Stimulated activated CD8-positive, alpha-beta memory T cell treated with anti-CD3 and anti-CD28 coated beads, Interleukin-12 subunit alpha, Interleukin-12 subunit beta, amount 100 ng/mL, for 24 hours (primary cell): ENCODE data around the gene WDR18.

ENCODE experiments used
- DNase-seq: peaks from one replicate; pipeline ENCODE4 v3.0.0-alpha.2; 2020; ENCODE audit errors: extremely low read depth

WDR18 gene

DNA sequence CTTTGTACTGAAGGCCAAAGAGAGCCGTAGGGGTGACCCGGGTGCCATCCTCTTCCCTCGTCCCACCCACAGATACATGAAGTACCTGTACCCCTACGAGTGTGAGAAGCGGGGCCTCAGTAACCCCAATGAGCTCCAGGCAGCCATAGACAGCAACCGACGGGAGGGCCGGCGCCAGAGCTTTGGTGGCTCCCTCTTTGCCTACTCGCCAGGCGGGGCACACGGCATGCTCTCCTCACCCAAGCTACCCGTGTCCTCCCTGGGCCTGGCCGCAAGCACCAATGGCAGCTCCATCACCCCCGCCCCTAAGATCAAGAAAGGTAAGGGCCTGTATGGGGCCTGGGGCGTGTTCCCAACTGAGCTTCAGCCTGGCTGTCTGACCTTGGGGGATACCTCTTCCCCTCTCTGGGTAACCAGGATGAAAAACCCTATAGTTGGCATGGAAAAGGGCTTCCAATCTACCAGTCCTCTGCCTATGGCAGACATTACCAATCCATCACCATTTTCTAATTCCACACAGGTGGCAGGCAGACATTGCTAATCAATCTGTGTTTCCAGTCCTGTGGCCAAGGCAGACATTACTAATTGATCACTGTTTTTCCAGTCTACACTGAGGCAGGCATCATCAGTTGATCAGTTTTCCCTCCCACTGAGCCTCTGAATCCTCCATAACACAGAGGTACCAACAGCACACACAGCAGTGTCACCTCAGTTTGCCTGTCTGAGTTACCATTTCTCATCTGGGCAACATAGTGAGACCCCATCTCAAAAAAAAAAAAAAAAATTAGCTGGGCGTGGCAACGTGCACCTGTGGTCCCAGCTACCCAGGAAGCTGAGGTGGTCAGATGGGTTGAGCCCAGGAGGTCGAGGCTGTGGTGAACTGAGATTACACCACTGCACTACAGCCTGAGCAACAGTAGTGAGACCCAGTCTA lies 19.1 kb upstream of the WDR18 start:
- DNase-seq, result no peak

DNA sequence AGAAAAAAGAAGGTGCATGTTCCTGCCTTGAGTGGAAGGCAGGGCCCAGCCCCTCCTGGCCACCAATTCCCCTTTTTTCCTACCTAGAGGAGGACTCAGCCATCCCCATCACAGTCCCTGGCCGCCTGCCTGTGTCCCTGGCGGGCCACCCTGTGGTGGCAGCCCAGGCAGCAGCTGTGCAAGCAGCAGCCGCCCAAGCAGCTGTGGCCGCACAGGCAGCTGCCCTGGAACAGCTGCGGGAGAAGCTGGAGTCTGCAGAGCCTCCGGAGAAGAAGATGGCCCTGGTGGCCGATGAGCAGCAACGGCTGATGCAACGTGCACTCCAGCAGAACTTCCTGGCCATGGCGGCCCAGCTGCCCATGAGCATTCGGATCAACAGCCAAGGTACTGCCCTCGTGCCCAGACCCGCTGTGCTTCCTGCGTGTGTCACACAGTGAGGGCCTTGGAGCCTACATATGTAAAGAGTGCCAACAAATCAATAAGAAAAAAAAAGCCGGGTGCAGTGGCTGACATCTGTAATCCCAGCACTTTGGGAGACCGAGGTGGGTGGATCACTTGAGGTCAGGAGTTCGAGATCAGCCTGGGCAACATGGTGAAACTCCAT lies 17.6 kb upstream of the WDR18 start:
- DNase-seq, result no peak

DNA sequence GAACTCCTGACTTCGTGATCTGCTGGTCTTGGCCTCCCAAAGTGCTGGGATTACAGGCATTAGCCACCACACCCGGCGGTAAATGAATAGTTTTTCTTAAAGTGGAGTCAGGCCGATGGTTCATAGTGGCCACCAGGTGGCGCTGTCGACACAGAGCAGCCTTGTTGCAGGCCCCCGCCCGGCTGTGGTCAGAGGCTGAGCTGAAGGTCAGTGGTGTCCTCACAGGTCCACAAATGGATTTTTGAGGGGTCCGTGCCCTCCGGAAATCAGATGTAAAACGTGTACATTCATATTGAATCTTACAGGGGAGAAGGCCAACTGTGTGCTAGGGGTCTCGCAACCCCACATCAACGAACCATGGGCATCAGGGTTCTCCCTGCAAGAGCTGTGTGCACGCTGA lies 13.4 kb upstream of the WDR18 start:
- no peak for DNase-seq

DNA sequence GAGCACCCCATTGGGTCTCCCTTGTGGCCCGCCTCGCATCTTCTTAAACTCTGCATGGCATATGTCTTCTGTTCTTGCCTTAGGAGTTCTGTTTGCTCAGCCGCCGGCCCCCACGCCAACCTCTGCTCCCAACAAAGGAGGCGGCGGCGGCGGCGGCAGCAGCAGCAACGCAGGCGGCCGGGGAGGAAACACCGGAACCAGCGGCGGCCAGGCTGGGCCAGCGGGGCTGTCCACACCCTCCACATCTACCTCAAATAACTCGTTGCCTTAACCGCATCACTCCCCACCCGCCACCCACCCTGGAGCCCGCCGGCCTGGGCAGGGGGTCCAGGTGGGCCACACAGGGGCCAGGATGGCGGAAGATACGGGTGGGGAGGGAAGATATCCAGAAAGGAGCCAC lies 12.3 kb upstream of the WDR18 start:
- DNase-seq, result no peak

DNA sequence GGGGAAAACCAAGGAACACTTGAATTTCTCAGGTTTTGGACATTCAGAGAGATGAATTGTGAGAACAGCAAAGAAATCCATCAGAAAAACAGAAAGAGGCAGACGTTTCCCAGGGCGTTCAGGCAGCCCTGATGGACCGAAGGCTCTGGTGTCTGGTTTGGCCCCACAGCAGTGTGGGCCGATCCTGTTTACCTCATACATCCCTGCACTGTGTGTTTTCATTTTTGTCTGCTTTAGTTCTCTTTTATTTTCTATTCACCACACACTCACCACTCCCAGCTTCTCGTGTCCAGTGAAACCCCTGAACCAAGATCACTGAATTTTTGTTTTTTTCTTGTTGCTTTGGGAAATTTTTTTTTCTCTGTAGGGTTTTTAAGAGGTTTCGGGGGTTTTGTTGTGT lies 11.9 kb upstream of the WDR18 start:
- no peak for DNase-seq

DNA sequence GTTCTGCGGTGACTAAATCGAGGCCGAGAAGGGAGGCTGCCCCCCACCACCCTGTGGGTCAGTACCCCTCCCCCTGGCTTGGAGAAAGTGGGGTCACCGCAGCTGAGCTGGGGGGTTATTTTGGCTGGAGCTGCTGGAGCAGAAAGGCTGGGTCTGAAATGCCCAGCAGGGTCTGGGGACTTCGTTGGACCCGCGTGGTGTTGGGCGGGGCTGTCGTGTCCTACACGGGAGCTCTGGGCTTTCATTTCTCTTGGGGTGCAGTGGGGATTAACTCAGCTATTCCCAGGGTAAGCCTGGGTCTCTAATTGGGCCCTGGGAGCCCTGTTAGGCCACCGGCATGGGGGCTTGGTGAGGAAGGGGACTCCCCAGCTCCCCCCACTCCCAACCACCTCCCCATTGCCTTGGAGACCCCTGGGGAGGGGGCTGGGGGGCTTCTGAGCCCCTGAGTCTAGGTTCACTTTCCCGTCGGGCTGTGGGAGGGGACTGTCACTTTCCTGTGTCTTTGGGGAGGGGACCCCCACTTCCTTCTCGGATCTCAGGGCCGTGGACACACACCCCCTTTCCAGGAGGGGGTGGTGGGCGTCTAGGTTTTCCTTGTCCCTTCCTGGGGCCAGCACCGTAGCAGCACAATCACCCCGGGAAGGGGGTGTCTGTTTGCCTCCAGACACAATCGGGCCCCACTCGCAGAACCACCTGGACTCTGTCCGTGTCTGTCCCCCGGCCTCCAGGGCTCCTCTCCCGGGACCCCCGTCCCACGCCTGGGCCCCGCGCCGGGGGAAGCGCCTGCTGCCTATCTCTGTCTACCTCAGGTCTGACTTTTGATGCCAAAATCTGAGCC lies 10.2 kb upstream of the WDR18 start:
- no peak for DNase-seq

DNA sequence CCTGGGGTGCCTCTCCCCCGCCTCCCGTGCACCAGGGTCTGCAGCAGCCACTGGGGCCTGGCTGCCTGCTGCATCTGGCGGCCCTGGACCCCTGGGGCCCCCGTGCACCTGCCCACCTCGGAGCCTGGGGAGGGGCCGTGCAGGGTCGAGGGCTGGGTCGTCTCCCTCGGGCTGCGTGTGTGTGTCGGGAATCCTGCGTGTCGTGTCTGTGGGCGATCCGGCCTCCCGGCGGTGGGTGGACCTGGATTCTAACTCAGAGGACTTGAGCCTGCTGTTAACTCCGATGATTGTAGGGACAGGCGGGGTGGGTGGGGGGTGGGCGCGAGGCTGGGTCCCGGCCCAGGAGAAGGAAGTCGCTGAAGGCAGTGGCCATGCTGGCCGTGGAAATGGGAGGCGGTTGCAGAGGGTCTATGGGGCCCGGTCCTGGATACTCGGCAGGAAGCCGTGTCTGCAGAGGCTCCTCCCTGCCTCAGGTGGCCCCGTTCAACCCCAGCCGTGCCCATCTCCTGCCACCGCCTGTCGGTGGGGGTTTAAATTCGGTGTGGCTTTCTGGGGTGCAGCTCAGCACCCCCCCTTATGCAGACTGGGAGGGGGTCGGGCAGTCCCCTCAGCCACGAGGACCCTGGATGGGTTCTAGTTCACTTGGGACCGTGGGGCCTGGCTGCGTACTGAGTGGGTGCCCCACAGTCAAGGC lies 9.4 kb upstream of the WDR18 start:
- no peak for DNase-seq

DNA sequence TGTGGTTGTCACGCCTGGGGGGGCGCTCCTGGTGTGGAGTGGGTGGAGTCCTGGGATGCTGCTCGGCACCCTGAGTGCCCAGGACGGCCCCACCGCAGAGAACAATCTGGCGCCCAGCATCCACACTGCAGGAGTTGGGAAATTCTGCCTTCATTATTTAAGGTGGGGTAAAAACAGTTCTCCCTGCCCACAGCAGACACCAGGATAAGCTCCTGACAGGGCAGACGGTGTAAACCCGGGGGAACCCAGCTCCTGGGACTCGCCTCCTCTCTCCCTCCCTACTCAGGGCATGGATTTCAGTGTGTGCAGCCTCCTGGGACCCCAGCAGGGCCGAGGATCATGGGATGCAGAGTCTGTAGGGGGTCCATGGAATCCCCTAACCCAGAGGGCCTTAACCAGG lies 7.7 kb upstream of the WDR18 start:
- DNase-seq, result no peak

DNA sequence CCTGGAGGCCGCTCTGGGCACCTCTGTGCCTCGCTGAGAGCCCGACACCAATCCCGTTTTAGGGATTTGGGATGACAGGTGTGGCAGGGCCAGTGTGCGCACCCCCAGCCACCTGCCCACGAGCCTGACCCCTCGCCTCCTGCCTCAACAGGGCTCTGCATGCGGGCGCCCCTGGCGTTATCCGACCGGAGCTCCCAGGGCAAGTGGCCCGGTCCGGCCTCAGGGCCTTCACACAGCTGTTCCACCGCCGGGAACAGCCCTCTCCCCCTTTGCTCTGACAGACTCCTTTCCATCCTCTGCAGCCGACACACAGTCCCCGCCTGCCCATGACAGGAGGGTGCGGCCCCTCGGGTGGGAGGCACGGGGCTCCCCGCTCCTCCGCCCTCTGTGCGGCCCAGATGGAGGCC lies 7.1 kb upstream of the WDR18 start:
- DNase-seq, result no peak

DNA sequence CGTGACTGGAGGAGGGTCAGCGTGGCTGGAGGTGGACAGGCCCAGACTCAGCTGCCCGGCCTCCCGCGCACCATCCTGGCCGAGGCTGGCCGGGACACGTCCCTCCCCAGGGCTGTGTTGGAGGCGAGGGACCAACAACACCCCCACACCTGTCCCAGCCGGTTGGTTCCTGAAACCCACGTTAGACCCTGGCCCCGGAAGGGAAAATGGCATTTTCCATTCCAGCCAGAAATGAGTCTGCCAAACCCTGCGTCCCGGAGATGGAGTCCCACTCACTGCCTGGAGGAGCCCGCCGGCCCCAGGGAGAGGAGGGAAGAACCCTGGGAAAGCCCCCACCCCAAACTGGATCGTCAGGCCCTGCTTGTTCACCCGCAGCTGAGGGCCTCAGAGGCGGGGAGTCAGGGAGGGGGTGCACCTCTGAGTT lies 4.8 kb upstream of the WDR18 start:
- no peak for DNase-seq

DNA sequence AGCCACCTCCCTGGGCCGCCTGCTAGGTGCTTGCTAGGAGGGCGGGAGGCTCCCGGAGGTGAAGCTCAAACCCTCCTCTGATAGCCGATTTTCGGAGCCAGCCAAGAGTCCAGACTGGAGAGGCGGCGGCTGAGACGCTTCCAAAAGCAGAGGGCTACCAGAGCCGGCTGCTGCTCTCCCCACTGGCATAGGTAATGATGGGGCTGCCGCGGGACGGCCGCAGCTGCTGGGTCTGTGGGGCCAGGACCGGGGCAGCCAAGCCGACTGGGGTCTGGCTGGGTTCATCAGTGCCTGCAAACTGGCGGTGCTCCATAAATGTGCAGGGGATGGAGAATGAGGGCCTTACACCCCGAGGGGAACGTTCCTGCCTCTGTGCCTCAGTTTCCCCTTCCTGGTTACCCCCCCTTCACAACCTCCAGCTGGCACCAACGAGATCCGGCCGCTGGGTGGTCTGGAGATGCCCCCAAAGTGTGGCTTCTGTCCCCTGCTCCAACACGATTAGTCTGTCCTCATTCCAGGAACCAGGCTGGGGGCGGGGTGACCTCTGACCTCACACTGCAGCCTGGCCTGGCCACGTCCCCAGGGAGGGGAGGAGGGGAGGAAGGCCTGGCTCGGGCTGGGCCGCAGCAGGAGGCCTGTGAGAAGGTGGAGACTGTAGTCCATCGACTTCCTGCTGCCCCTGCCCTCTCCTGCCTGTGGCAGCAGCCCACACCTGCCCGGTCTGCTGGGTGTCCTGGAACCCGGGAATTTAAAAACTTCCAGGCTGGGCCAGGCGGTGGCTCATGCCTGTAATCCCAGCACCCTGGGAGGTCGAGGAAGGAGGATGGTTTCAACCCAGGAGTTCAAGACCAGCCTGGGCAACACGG lies 3.8 kb upstream of the WDR18 start:
- DNase-seq, result no peak

DNA sequence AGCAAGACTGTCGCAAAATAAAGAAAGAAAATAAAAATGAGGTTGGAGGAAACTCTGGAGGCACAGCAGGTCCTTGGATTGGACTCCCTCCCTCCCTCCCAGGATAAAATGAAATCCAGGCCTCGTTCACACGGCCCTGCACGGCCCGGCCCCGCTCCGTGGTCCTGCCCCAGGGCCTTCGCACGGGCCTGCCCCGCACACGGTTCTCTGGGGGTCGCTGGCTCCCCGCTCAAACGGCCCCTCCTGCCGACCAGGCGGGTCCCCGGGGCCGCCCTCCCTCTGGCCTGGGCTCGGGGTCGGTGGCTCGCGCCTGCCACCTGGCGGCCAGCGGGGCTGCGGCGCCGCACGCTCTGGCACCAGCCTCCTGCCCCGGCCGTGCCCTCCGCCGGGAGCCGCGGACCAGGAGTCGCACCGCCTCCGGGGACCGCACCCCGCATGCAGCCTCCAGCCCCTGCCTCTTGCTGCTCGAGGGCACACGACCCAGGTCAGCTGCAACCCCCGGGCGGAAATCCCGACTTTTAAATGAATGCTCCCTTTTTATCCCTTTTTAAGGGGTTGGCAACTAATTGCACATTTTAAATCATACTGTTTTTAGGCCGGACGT lies 1.5 kb upstream of the WDR18 start:
- DNase-seq, result peak; percentile 47

DNA sequence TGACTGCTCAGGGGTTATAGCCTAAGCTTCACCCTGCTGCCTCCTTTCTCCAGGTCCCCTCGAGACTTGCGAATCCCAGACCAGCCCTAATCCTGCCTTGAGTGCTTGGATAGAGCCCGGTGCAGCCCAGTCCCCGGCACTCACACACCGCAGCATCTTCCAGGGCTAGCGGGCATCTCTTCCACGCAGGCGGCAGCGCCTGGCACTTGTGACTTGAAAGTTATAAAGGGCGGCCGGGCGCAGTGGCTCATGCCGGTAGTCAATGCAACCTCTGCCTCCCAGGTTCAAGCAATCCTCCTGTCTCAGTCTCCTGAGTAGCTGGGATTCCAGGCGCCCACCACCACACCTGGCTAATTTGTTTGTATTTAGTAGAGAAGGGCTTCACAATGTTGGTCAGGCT lies 1.9 kb downstream of the WDR18 start:
- DNase-seq, result no peak

DNA sequence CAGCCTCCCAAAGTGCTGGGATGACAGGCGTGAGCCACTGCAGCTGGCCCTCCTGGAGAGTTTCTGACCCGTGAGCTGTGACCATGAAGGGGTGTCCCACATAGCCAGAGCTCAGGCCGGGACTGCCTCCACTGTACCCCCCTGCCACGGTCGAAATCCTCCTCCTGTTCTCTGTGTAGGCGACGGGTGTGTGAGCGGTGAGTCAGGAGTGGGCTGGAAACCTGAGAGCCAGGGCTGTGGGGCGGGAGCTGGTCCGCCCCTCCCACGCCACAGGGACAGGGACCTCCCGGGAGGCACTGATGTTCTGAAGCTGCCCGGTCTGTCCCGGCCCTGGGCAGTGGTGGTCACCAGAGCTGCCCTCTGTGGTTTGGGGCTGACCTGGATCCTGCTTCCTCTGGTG lies 3.9 kb downstream of the WDR18 start:
- no peak for DNase-seq

DNA sequence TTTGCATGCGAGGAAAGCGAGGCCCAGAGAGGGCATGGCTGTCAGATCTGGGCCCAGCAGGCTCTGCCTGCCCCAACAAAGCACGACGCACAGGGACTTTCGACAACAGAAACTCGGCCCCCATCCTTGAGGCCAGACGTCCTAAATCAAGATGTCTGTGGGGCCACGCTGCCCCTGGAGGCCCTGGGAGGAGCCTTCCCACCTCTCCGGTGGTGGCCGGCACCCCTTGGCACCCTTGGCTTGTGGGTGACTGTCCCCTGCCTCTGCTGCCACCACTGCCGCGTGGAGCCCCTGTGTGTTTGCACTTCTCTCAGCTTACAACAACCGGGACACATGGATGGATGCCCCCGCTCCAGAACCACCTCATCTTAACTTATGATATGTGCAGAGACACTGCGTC lies 4.4 kb downstream of the WDR18 start:
- no peak for DNase-seq

DNA sequence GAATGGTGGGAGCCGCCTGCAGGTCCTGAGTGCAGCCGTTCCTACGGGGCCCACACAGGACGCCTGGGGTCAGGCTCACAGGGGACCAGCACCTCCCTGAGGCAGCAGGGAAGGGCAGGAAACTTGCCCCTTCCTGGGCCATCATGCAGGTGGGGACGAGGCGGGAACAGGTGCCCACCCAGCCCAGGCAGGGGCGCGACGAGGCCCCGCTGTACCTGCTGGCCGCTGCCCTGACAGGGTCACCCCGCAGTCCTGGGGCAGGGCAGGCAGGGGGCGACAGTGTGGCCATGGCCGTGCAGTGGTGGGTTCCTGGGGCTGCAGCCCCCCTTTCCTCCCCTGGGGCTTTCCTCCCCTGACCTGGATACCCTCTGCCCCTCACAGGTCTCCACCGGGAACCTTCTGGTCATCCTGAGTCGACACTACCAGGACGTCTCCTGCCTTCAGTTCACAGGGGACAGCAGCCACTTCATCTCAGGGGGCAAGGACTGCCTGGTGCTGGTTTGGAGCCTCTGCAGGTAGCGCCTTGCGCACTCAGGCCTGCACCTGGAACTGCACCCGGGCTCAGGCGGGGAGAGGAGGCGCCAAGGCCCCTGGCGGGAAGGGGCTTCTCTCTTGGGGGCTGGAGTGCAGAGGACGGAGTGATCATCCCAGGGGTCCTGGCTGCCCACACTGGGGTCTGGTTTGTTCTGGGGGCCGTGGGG lies 5.4 kb downstream of the WDR18 start:
- DNase-seq, result no peak

DNA sequence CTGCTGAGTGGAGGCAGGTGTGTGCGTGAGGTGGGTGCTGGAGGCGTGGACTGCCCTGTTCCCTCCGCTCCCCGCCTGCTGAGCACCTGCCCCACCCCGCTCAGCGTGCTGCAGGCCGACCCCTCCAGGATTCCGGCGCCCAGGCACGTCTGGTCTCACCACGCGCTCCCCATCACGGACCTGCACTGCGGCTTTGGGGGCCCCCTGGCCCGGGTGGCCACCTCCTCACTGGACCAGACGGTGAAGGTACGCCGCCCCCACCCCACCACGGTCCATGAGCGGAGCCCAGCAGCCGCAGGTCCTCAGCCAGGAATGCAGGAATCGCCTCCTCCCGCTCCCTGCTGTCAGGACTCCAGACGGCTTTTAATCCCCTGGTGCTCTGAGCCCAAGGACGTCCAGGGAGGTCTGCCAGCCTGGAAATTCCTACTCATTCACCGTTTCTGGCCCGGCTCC lies 6.0 kb downstream of the WDR18 start:
- no peak for DNase-seq

DNA sequence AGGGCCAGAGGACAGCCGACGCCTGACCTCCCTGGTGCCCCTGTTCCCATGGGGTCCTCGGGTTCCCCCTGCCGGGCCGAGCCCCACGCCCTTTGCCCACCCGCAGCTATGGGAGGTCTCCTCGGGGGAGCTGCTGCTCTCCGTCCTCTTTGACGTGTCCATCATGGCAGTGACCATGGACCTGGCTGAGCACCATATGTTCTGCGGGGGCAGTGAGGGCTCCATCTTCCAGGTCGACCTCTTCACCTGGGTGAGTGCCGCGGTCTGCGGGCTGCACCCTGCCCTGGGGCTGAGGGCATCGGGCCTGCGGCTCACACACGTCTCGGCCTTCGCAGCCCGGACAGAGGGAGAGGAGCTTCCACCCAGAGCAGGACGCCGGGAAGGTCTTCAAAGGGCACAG lies 6.6 kb downstream of the WDR18 start:
- no peak for DNase-seq

DNA sequence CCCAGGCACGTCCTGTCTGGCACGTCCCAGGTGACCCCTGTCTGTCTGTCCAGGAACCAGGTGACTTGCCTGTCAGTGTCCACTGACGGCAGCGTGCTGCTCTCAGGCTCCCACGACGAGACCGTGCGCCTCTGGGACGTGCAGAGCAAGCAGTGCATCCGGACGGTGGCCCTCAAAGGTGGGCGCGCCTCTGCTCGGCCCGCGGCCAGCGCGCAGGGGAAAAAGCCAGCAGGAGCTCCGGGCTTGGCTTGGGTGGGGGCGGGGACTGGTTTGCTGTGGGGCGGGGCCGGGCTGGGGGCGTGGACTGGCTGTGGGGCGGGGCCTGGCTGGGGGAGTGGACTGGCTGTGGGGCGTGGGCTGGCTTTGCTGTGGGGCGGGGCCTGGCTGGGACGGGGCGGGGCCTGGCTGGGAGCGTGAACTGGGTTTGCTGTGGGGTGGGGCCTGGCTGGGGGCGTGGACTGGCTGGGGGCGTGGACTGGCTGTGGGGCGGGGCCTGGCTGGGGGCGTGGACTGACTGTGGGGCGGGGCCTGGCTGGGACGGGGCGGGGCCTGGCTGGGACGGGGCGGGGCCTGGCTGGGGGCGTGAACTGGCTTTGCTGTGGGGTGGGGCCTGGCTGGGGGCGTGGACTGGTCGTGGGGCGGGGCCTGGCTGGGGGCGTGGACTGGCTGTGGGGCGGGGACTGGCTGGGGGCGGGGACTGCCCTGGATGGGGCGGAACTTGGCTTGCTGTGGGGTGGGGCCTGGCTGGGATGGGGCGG lies 7.2 kb downstream of the WDR18 start:
- no peak for DNase-seq
